T-helper 2 cell treated with Interferon-gamma antibody and Interleukin-4, amounts not matched to agents 100 ng/mL and 5 ng/mL, for 36 hours (primary cell): Measurements from ENCODE around the gene PDE10A. TPM values are rescaled to one million over a fixed set of nuclear protein-coding genes. Genes with fewer than 3 reads are reported as not detected.
"Not testable (repeated sequence)": the region's sequence is repeated elsewhere in the genome, so short reads cannot be mapped to it uniquely, and the experiment has no call there.

Source experiments
- intact Hi-C: fragments of 100-400 bp; cut with micrococcal nuclease; formaldehyde crosslinking; loops from one replicate; pipeline ENCODE4 v1.15.1; 2023
- total RNA-seq: library from RNA; stranded (reverse); gene quantifications from 2 replicates; pipeline ENCODE4 v1.2.3, GENCODE V29; 2022

Gene PDE10A
- total RNA-seq, 1 donor from 2014 or later: not detected

DNA sequence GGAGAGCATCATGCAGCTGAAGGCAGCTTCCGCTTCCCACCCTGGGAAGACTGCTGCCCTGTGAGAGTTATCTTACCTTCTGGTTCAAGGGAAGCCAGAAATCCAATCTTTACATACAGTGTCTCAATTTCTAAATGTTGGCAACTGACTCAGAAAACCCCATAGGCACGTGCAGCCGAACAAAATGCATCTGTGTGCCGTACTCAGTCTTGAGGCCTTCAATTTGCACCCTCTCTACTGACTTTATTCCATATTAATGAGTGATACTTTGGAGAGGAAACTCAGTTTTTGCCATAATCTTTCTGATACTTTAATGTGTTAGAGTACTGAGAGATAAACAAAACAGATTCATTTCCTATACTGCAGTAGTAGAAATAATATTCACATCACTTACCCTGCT, 181.1 kb downstream of the PDE10A start:
- intact Hi-C loops: no loop called here

DNA sequence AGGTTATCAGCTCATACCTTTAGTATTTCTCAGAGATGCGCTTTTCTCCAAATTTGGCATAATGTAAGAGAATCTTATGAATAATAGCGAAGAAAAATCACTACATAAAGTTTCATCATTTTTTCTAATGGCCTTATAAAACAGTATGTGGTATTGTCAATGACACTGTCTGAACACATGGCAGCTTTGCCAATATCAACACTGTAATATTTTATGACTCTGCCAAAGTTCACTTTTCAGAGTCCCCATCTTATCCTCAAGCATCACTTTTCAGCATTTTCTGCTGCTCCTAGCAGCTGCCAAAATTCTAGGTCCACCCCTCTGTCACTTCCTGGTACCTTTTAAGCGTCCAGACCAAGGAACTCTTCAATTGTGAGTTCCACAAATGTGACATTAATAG, 182.1 kb downstream of the PDE10A start:
- intact Hi-C loops: no loop called here

- intact Hi-C loops: no loop called here
These were observed 184.5 kb downstream of the PDE10A start for GRCh38 chr6:165478581-165478980.

- intact Hi-C loops: no loop called here
These were observed 193.6 kb downstream of the PDE10A start for GRCh38 chr6:165469483-165469882.

GRCh38 chr6:165468340-165469235, 194.5 kb downstream of the PDE10A start:
- intact Hi-C loops: no loop called here

DNA sequence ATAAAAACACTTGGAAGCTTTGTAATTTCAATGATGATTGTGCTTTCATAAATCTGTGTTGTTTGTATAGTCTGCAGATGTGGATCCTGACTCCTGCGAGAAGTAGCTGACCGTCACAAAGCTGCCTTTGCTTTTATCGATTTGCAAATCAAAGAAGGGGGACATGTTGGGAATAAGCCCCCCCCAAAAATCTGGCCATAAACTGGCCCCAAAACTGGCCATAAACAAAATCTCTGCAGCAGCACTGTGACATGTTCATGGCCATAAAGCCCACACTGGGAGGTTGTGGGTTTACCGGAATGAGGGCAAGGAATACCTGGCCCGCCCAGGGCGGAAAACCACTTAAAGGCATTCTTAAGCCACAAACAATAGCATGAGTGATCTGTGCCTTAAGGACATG, 199.5 kb downstream of the PDE10A start:
- intact Hi-C loops: not testable (repeated sequence)

- intact Hi-C loops: not testable (repeated sequence)
These were observed 203.3 kb downstream of the PDE10A start for GRCh38 chr6:165459605-165460301.

DNA sequence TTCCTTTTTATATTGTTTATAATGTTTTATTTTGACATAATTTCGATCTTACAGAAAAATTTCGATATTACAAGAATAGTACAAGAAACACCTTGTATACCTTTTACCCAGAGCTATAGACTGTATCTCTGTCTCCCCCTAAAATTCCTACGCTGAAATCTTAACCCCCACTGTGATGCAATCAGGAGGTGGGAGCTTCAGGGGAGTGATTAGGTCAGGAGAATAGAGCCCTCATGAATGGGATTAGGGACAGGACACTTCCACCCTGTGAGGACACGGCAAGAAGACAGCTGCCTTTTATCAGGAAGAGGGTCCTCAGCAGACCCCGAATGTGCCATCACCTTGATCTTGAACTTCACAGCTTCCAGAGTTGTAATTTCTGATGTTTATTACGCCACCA, 204.9 kb downstream of the PDE10A start:
- intact Hi-C loops: no loop called here

GRCh38 chr6:165456286-165456685, 206.8 kb downstream of the PDE10A start:
- intact Hi-C loops: no loop called here

- intact Hi-C loops: no loop called here
These were observed 207.6 kb downstream of the PDE10A start for GRCh38 chr6:165455488-165455887.

DNA sequence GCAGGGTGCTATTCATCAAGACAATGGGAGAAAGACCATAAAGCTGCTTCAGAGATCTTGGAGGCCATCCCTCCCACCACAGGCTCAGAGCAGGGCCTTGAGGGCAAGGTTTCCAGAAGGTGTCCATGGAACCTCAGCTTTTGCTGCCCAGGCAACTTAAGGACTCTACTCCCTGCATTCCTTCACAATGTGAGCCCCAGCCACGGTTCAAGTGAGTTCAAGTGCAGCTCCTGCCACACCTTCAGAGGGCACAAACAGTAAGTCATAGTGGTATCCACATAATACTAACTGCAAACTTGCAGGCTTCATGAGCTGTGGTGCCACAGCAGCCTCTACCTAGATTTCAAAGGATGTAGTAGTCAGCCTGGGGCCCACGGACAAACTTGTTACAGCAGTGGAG, 209.6 kb downstream of the PDE10A start:
- intact Hi-C loops: no loop called here

GRCh38 chr6:165451838-165452237, 211.2 kb downstream of the PDE10A start:
- intact Hi-C loops: no loop called here

DNA sequence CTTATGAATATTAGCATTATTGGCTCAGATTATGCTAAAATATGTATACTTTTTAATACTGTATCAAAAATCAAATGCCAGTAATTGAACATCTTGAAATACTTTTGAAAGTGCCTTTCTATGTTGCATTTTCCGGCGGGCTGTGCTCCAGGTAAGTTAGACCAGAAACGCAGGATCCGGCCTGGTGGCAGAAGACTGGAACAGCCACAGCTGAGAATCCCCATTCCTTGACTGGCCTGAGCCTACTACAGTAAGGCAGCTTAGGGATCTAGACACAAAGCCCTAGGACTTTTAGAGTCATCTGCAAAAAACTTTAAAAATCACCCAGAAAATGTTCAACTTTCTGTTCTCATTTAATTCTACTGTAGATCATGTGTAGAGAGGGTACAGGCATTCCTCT, 214.8 kb downstream of the PDE10A start:
- intact Hi-C loops: no loop called here

DNA sequence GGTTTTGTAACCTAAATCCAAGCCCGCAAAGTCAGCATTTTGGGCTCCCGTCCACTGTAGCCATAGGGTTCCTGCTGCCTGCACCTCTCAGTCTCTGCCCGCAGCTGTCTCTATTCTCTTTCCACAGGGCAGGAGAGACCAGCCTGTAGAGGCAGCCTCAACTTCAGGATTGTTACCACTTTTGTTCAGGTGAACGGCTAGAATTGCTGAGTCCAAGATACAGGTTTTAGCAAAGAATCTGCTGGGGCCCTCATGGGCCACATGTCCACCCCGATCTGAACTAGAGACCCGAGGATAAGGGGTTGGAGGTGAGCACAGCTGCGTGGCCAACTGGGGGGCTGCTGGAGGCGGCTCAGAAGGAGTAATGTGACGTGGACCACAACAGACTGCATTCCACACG, 215.9 kb downstream of the PDE10A start:
- intact Hi-C loops: no loop called here

DNA sequence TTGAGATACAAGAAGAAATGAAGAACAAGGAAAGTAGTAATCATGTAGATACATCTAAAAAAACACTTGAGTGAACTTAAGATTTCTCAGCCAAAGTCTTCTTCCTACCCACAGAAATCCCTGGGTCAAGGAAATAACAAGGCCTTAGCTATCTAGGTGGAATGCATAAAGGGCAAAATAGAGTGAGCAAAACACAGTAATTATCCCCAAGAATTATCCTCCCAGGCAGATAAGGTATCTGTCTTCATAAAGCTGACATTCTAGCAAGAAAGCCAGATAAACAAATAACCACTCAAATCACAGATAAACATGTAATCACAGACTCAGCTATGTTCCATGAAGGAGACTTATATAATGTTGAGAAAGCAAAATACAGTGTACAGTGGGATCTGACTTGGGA, 216.7 kb downstream of the PDE10A start:
- intact Hi-C loops: no loop called here

GRCh38 chr6:165443462-165443861, 219.6 kb downstream of the PDE10A start:
- intact Hi-C loops: no loop called here

GRCh38 chr6:165441181-165441580, 221.9 kb downstream of the PDE10A start:
- intact Hi-C loops: no loop called here

- intact Hi-C loops: loop anchor here (1.0 kb wide), 1 partner anchor 410 kb away; no protein-coding TSS in a partner anchor
These were observed 223.0 kb downstream of the PDE10A start for GRCh38 chr6:165439928-165440554.

GRCh38 chr6:165426892-165427291, 236.1 kb downstream of the PDE10A start:
- intact Hi-C loops: no loop called here

DNA sequence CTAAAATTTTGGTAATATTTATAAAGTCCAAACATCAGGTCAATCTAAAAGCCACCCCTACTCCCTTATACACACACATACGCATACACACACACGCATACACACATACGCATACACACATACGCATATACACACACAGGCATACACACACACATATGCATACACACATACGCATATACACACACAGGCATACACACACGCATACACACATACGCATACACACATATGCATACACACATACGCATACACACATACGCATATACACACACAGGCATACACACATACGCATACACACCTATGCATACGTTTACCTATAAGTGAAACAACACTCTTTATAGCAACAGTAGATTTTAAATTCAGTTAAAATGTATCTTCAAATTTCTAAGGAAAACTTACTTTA, 240.8 kb downstream of the PDE10A start:
- intact Hi-C loops: no loop called here

GRCh38 chr6:165417278-165417865, 245.7 kb downstream of the PDE10A start:
- intact Hi-C loops: no loop called here

- intact Hi-C loops: no loop called here
These were observed 258.3 kb downstream of the PDE10A start for GRCh38 chr6:165404697-165405096.
